ENCODE data around the gene CNTNAP2. TPM values are rescaled to one million over a fixed set of nuclear protein-coding genes. Genes with fewer than 3 reads are reported as not detected.

The CNTNAP2 gene
- total RNA-seq = not detected
- 0.05 TPM for polyA plus RNA-seq (2013, experiment 1 of 2)
- 0.30 TPM for polyA plus RNA-seq (2013, experiment 2 of 2)
- 0 to 0.48 (median 0.05) reads per million in 172 experiments for total RNA-seq

- no peak for TF ChIP-seq CTCF (IDR thresholded peaks at IDR 0.05)
- intact Hi-C loops (cut with DNase I, micrococcal nuclease) = no loop called here
- Mint-ChIP-seq H3K4me1 (ENCODE audit: low read depth) (peaks cover 4% of the 10 kb centered on the region), H3K36me3 (ENCODE audit: low read depth) (no peaks in the 10 kb centered on the region), H3K27me3 (peaks cover 34% of the 10 kb centered on the region), H3K9me3 (no peaks in the 10 kb centered on the region), H3K4me3 (peak within 1 kb of the TSS; percentile 40), H3K27ac (no peak within 1 kb of the TSS)
- peaks cover 6% of the 10 kb centered on the region for H3K4me1 ChIP-seq (ENCODE audit: insufficient read depth, low read length)
- POLR2A ChIA-PET = no interaction called here
- H3K27me3 ChIP-seq (ENCODE audit: control insufficient read depth in 1 of 2, insufficient read depth in 2 of 2, low read length in 2 of 2) = peaks cover 14 to 33% of the 10 kb centered on the region in 2 experiments
- no peak within 1 kb of the TSS for H3K27ac ChIP-seq (ENCODE audit: low read depth in 1 of 2, low read length in 2 of 2)
- no peak for DNase-seq
- H3K4me3 ChIP-seq (ENCODE audit: low read length) = no peak within 1 kb of the TSS
- H3K36me3 ChIP-seq (ENCODE audit: insufficient read depth, low read length) = no peaks in the 10 kb centered on the region
- peaks cover 0 to 13% of the 10 kb centered on the region in 2 experiments for H3K9me3 ChIP-seq (ENCODE audit: control insufficient read depth in 1 of 2, insufficient read depth in 1 of 2, low read length in 2 of 2)
- ATAC-seq (ENCODE audit: poor library complexity) = no peak
- CTCF ChIA-PET = no interaction called here
Observed at GRCh38 chr7:146116521-146117222, at the start of gene CNTNAP2. Gene CNTNAP2 (plus strand): TSS chr7:146116801. CDS start chr7:146116877, 76 bp downstream.

DNA sequence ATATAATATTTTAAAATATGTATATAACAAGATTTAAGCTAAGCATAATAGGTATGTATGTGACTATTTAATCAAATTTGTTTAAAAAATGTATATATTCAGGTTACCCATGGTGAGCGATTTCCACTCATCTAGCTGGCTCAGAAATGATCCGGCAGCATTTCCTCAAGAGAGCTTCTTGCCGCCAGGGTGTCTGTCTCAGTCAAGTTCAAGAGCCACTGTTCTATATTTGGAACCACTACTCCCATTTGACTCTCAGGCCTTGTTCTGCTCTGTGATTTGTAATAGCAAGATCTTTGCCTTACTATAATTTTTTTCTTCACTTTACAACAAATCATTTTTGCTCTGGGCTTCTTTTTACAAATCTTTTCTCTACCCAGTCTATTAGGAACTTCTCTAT is 48.7 kb upstream of the CNTNAP2 start:
- H3K4me3 Mint-ChIP-seq = no peak overlapping the region
- ChIA-PET POLR2A (no interaction called here), CTCF (no interaction called here)
- H3K36me3 Mint-ChIP-seq (ENCODE audit: low read depth) = no peaks in the 10 kb centered on the region
- H3K27me3 ChIP-seq (ENCODE audit: control insufficient read depth in 1 of 2, insufficient read depth in 2 of 2, low read length in 2 of 2) = no peaks in the 10 kb centered on the region
- no peaks in the 10 kb centered on the region for H3K4me1 Mint-ChIP-seq (ENCODE audit: low read depth)
- TF ChIP-seq CTCF (IDR thresholded peaks at IDR 0.05) = no peak
- no peak overlapping the region for H3K4me3 ChIP-seq (ENCODE audit: low read length)
- H3K9me3 ChIP-seq (ENCODE audit: control insufficient read depth in 1 of 2, insufficient read depth in 1 of 2, low read length in 2 of 2) = peaks cover 0 to 8% of the 10 kb centered on the region in 2 experiments
- no peak overlapping the region for H3K27ac ChIP-seq (ENCODE audit: low read depth in 1 of 2, low read length in 2 of 2)
- no peak for ATAC-seq (ENCODE audit: poor library complexity)
- H3K27ac Mint-ChIP-seq = no peak overlapping the region
- DNase-seq = no peak
- H3K27me3 Mint-ChIP-seq = no peaks in the 10 kb centered on the region
- intact Hi-C loops (cut with DNase I, micrococcal nuclease) = no loop called here
- H3K36me3 ChIP-seq (ENCODE audit: insufficient read depth, low read length) = no peaks in the 10 kb centered on the region
- no peaks in the 10 kb centered on the region for H3K4me1 ChIP-seq (ENCODE audit: insufficient read depth, low read length)
- no peaks in the 10 kb centered on the region for H3K9me3 Mint-ChIP-seq

DNA sequence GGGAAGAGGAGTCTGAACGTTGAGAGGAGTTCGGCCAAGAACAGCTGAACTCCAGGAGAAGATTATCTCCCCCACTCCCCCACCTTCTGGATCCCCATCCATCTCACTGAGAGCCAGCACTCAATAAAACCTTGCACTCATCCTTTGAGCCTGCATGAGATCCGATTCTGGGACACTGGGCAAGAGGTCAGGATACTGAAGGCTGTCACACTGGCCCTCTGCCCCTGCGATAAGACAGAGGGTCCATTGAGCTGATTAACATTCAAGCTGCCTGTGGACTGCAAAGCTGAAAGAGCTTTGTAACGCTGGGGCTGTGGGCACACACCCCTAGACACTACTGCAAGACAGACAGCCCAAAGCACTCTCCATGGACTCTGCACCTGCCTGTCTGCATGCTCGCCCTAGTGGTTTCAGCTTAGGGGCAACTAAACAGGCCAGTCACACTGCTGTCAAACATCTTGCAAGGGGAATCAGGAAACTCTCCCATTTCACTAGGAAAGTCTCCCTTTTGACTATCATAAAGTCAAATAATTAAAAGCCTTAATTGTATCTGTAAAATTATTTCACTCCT is 42.3 kb upstream of the CNTNAP2 start:
- H3K27ac Mint-ChIP-seq = no peak overlapping the region
- H3K36me3 Mint-ChIP-seq (ENCODE audit: low read depth) = no peaks in the 10 kb centered on the region
- H3K4me3 Mint-ChIP-seq = no peak overlapping the region
- Histone ChIP-seq H3K9me3 (ENCODE audit: control insufficient read depth in 1 of 2, insufficient read depth in 1 of 2, low read length in 2 of 2) (peaks cover 0 to 4% of the 10 kb centered on the region in 2 experiments), H3K4me1 (ENCODE audit: insufficient read depth, low read length) (no peaks in the 10 kb centered on the region), H3K4me3 (ENCODE audit: low read length) (no peak overlapping the region), H3K27ac (ENCODE audit: low read depth in 1 of 2, low read length in 2 of 2) (no peak overlapping the region), H3K36me3 (ENCODE audit: insufficient read depth, low read length) (no peaks in the 10 kb centered on the region), H3K27me3 (ENCODE audit: control insufficient read depth in 1 of 2, insufficient read depth in 2 of 2, low read length in 2 of 2) (no peaks in the 10 kb centered on the region)
- no peak for ATAC-seq (ENCODE audit: poor library complexity)
- CTCF ChIA-PET = no interaction called here
- no peaks in the 10 kb centered on the region for H3K9me3 Mint-ChIP-seq
- H3K4me1 Mint-ChIP-seq (ENCODE audit: low read depth) = no peaks in the 10 kb centered on the region
- intact Hi-C loops (cut with DNase I, micrococcal nuclease) = no loop called here
- POLR2A ChIA-PET = no interaction called here
- no peak for DNase-seq
- H3K27me3 Mint-ChIP-seq = no peaks in the 10 kb centered on the region
- no peak for TF ChIP-seq CTCF (IDR thresholded peaks at IDR 0.05)

All from CD4-positive, alpha-beta T cell (primary cell).